Measurements from ENCODE around the gene AMPH. TPM values are rescaled to one million over a fixed set of nuclear protein-coding genes. Genes with fewer than 3 reads are reported as not detected.

AMPH gene
- total RNA-seq, 1 experiment from 2014 or later, result not detected

- no peak for TF ChIP-seq CTCF (conservative IDR thresholded peaks at IDR 0.05; ENCODE audit: low read depth, low read length)
- no peak for TF ChIP-seq EZH2 (IDR thresholded peaks at IDR 0.05; ENCODE audit: low read length, unreplicated experiment)
- TF ChIP-seq EZH2phosphoT487 (IDR thresholded peaks at IDR 0.05; ENCODE audit: borderline replicate concordance, low read length), result no peak
- peaks cover 9% of the 10 kb centered on the region; the same call in 1 of the 2 replicates for H3K27me3 ChIP-seq (ENCODE audit: low read length)
- ChIA-PET POLR2A (ENCODE audit: unreplicated experiment) (no interaction called here), CTCF (no interaction called here)
- H3K4me1 ChIP-seq (ENCODE audit: insufficient read depth, low read length), result no peaks in the 10 kb centered on the region
- H3K36me3 ChIP-seq (ENCODE audit: low read depth, low read length), result no peaks in the 10 kb centered on the region
- H3K4me2 ChIP-seq (ENCODE audit: low read length), result no peak overlapping the region
- H3K9me2 ChIP-seq (replicated peaks; ENCODE audit: low read length), result no peaks in the 10 kb centered on the region
- no peak overlapping the region for H3K4me3 ChIP-seq (ENCODE audit: low read length)
- ATAC-seq (no peak), DNase-seq (no peak)
- no peaks in the 10 kb centered on the region for H3K9me3 ChIP-seq (ENCODE audit: low read length)
- H3F3A ChIP-seq (ENCODE audit: low read length, unreplicated experiment), result no peaks in the 10 kb centered on the region
- no peak overlapping the region for H2AFZ ChIP-seq (ENCODE audit: low read length)
- H3K79me2 ChIP-seq (ENCODE audit: low read length), result no peaks in the 10 kb centered on the region
- BruUV-seq (replicated peaks), result no TSS peak
- no peaks in the 10 kb centered on the region for H4K20me1 ChIP-seq (ENCODE audit: low read length)
- H3K27ac ChIP-seq (ENCODE audit: low read length), result no peak overlapping the region
- intact Hi-C loops (cut with micrococcal nuclease), result no loop called here
- H3K9ac ChIP-seq (ENCODE audit: low read length), result no peak overlapping the region
Measured at GRCh38 chr7:38438970-38439369, 192.2 kb downstream of the AMPH start.

- intact Hi-C loops (cut with micrococcal nuclease), result no loop called here
- TF ChIP-seq CTCF (conservative IDR thresholded peaks at IDR 0.05; ENCODE audit: low read depth, low read length), result no peak
- ATAC-seq (no peak), DNase-seq (no peak)
- peaks cover 40% of the 10 kb centered on the region for H3K27me3 ChIP-seq (ENCODE audit: low read length)
- H3K4me3 ChIP-seq (ENCODE audit: low read length), result no peak overlapping the region
- H3K4me2 ChIP-seq (ENCODE audit: low read length), result no peak overlapping the region
- no peaks in the 10 kb centered on the region for H3K79me2 ChIP-seq (ENCODE audit: low read length)
- ChIA-PET CTCF (interaction anchor here (0.6 kb wide), 1 partner anchor 476 kb away, joined by 3 read pairs; no protein-coding TSS in a partner anchor), POLR2A (ENCODE audit: unreplicated experiment) (no interaction called here)
- no peaks in the 10 kb centered on the region for H3F3A ChIP-seq (ENCODE audit: low read length, unreplicated experiment)
- H2AFZ ChIP-seq (ENCODE audit: low read length), result no peak overlapping the region
- no TSS peak for BruUV-seq (replicated peaks)
- H3K9ac ChIP-seq (ENCODE audit: low read length), result no peak overlapping the region
- H3K4me1 ChIP-seq (ENCODE audit: insufficient read depth, low read length), result no peaks in the 10 kb centered on the region
- H3K9me3 ChIP-seq (ENCODE audit: low read length), result no peaks in the 10 kb centered on the region
- no peaks in the 10 kb centered on the region for H3K9me2 ChIP-seq (replicated peaks; ENCODE audit: low read length)
- H4K20me1 ChIP-seq (ENCODE audit: low read length), result no peaks in the 10 kb centered on the region
- no peak overlapping the region for H3K27ac ChIP-seq (ENCODE audit: low read length)
- no peaks in the 10 kb centered on the region for H3K36me3 ChIP-seq (ENCODE audit: low read depth, low read length)
Measured at GRCh38 chr7:38432671-38433070, 198.5 kb downstream of the AMPH start.

- Histone ChIP-seq H3K79me2 (ENCODE audit: low read length) (no peaks in the 10 kb centered on the region), H3K4me1 (ENCODE audit: insufficient read depth, low read length) (no peaks in the 10 kb centered on the region), H3K9me3 (ENCODE audit: low read length) (no peaks in the 10 kb centered on the region), H3K9ac (ENCODE audit: low read length) (no peak overlapping the region), H3F3A (ENCODE audit: low read length, unreplicated experiment) (no peaks in the 10 kb centered on the region), H3K4me3 (ENCODE audit: low read length) (no peak overlapping the region), H4K20me1 (ENCODE audit: low read length) (no peaks in the 10 kb centered on the region), H3K27me3 (ENCODE audit: low read length) (peaks cover 40% of the 10 kb centered on the region), H3K27ac (ENCODE audit: low read length) (no peak overlapping the region), H3K4me2 (ENCODE audit: low read length) (no peak overlapping the region), H3K36me3 (ENCODE audit: low read depth, low read length) (no peaks in the 10 kb centered on the region), H3K9me2 (replicated peaks; ENCODE audit: low read length) (no peaks in the 10 kb centered on the region), H2AFZ (ENCODE audit: low read length) (no peak overlapping the region)
- DNase-seq, result no peak
- POLR2A ChIA-PET (ENCODE audit: unreplicated experiment), result no interaction called here
- no peak for TF ChIP-seq EZH2phosphoT487 (IDR thresholded peaks at IDR 0.05; ENCODE audit: borderline replicate concordance, low read length)
- no peak for TF ChIP-seq EZH2 (IDR thresholded peaks at IDR 0.05; ENCODE audit: low read length, unreplicated experiment)
- no peak for TF ChIP-seq CTCF (conservative IDR thresholded peaks at IDR 0.05; ENCODE audit: low read depth, low read length)
- ATAC-seq, result no peak
- BruUV-seq (replicated peaks), result no TSS peak
- CTCF ChIA-PET, result interaction anchor here (0.6 kb wide), 1 partner anchor 476 kb away, joined by 3 read pairs; no protein-coding TSS in a partner anchor
- intact Hi-C loops (cut with micrococcal nuclease), result no loop called here
Measured at GRCh38 chr7:38432080-38432479, 199.1 kb downstream of the AMPH start.
